Femur (tissue), 1 donor: ENCODE data around the gene BACH2.
A peak's percentile ranks its signal among the peaks of the same experiment; 100 is the strongest.

Experiments
- DNase-seq: peaks from one replicate; pipeline ENCODE4 v3.0.0-alpha.2; 2017

Gene BACH2

GRCh38 chr6:89954721-89955148 lies 341.9 kb downstream of the BACH2 start:
- DNase-seq, result no peak

DNA sequence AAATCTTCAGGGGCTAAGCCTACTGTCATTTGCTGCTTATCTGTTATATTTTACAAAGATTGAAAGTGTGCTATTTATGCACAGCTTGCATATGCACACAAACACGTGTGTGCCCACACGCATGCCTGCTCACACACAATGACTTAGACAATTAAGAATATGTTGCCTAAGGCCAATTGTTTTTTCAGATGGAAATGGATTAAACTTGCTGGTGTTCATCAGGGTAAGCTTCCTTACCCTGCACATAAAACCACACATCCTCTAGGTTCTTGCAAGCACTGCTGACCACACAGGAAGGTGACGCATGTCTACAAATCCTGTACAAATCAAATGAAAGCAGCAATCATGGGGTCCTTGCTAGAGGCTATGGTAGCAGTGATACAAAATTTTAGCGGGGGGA lies 344.0 kb downstream of the BACH2 start:
- no peak for DNase-seq

DNA sequence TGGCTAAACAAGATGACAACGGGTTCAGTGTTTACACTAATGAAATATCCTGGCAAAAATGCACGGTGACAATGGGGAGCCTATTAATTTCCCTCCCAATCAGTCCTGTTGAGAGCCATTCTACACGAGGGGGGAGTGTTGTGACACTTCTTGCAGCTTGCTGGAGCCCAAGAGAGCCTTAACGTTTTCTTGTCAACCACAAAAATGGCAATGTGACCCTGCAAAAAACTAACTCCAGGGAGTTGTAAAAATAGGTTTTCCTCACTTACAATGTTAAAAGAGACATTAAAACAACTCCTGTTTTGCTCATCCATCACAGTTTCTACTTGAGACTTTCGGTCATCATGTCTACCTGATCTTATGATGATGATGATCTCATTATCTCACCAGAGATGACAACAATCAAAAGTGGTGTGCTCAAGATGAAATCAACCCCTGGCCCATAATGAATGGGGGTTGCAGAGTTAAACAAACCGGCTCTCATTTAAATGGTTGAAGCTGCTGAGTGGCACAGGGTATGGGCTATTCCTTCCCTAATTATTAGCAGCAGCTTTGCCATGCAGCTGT lies 344.5 kb downstream of the BACH2 start:
- DNase-seq, result no peak

- DNase-seq, result no peak
Observed at GRCh38 chr6:89951574-89952104, 345.0 kb downstream of the BACH2 start.

- no peak for DNase-seq
Observed at GRCh38 chr6:89950879-89951391, 345.7 kb downstream of the BACH2 start.

DNA sequence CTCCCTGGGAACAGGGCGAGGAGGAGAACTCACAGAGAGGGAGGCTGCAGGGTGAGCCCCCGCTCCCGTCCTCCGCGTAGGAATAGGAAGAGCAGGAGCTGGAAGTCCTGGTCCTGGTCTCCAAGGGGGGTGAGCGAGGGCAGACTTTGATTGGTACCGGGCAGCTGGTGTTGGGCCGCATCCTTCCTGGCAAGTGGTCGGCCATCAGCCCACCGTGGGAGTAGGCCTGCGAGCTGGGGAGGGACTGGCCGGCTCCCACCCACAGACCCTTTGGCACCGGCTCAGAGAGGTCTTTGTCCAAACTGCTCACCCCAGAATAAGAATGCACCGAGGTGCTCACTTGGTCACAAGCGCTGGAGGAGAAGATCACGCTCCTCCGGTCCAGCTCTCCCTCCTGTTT lies 346.2 kb downstream of the BACH2 start:
- no peak for DNase-seq

- DNase-seq, result no peak
Observed at GRCh38 chr6:89948876-89949275, 347.8 kb downstream of the BACH2 start.

DNA sequence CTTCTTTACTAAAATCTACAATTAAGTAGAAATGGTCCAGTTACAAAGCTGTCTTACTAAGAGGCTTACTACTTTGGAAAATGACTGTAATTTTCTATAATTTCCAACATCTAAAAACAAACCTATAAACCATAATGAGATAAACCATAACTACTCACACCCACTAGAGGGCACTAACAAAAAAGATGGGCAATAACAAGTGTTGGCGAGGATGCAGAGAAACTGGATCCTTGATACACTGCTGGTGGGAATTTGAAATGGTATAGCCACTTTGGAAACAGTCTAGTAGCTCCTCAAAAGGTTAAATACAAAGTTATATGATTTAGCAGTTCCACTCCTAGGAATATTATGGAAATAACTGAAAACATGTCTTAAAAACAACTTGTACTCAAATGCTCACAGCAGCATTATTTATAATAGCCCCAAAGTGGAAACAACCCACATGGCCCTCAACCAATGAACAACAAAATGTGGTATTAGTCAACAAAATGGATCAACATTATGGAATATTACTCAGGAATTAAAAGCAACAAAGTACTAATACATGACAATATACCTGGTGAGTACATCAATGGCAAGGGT lies 351.7 kb downstream of the BACH2 start:
- no peak for DNase-seq

- no peak for DNase-seq
Observed at GRCh38 chr6:89944181-89944755, 352.4 kb downstream of the BACH2 start.

DNA sequence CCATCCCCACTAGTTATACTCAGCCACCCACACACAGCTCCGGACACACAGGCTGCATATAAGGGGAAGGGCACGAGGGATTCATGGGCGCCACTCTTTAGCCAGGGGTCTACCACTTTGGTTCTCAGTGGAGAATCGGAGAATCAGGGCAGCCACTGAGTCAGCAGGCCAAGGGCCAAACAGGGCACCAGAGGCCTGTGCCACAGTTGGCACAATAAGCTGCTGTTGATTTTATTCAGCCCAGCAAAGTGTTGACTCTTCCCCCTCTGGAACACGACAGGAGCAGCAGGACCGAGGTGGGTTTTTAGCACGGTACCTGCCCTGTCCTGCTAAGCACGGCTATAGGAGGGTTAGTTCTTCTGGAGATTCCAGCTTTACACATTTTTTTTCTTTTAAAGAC lies 354.0 kb downstream of the BACH2 start:
- DNase-seq, result no peak

- DNase-seq, result no peak
Observed at GRCh38 chr6:89941763-89942497, 354.7 kb downstream of the BACH2 start.

DNA sequence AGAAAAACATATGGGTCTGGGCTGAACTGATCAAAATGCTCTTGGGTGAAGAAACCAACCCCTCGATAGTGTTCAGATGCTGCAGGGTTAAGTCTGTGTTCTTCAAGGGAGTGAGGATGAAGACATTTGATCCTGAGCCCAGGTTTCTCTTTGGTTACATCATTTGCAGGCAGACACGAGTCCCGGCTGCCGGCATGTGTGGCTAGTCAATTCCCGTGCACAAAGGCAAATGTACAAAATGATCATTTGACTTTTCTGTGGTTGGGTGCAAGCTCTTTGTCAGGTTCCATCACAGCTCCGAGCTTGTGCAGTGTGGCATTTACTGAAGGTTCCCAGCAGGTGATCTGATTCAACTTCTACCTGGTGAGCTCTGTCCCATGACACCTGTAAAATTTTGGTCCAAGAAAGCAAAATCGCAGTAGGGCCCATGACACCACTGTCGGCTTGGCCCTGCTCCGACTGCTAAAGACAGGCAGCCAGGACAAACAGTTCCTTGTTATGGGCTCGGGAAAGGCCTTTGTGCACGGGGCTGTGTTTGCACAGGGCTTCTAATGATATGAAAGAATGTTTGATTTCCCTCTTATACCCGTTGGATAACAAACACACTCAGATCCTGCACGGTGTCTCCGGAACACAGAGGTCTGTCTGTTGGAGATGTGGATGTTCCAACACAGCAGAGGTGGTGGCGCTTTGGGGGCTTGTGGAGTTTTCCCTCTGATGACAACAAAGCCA lies 355.4 kb downstream of the BACH2 start:
- DNase-seq, result no peak

- peak; percentile 82 for DNase-seq
Observed at GRCh38 chr6:89940225-89941027, 356.2 kb downstream of the BACH2 start.

DNA sequence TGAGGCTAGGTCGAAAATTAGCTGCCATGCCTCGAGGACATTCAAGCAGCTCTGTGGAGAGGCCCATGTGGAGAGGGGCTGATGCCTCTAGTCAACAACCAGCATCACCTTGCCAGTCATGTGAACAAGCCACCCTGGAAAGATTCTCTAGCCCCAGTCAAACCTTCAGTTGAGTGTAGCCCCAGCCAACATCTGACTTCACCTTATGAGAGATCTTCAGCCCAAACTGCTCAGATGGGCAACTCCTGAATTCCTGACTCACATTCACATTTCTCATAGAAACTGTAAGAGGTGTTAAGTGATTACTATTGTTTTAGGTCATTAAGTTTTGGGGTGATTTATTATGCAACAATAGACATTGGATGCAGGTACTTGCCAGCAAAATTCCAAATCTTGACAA lies 357.5 kb downstream of the BACH2 start:
- no peak for DNase-seq

- DNase-seq, result no peak
Observed at GRCh38 chr6:89938014-89938413, 358.6 kb downstream of the BACH2 start.

GRCh38 chr6:89936177-89936576 lies 360.5 kb downstream of the BACH2 start:
- DNase-seq, result no peak

GRCh38 chr6:89934685-89935366 lies 361.8 kb downstream of the BACH2 start:
- DNase-seq, result no peak

GRCh38 chr6:89932245-89932802 lies 364.3 kb downstream of the BACH2 start:
- DNase-seq, result no peak

- no peak for DNase-seq
Observed at GRCh38 chr6:89930789-89931188, 365.9 kb downstream of the BACH2 start.

- DNase-seq, result no peak
Observed at GRCh38 chr6:89928604-89929003, 368.0 kb downstream of the BACH2 start.
